ENCODE data around the gene IGFBP1.
"Not testable (repeated sequence)": the region's sequence is repeated elsewhere in the genome, so short reads cannot be mapped to it uniquely, and the experiment has no call there.

IGFBP1 gene

DNA sequence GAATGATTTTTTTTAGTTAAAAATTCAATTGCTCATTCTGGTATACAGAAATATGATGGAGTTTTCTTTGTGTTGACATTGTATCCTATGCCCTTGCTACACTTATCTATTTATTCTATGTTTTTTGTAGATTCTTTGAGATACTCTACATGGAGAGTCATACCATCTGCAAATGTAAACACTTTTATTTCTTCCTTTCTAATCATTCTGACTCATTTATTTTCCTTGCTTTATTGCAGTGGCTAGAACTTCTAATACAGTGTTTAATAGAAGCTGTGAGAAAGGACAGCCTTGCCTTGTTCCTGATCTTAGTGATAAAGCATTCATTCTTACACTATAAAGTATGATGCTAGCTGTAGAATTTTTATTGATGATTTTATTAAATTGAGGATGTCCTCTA, 42.7 kb downstream of the IGFBP1 start:
- TF ChIP-seq, protein P1, sequence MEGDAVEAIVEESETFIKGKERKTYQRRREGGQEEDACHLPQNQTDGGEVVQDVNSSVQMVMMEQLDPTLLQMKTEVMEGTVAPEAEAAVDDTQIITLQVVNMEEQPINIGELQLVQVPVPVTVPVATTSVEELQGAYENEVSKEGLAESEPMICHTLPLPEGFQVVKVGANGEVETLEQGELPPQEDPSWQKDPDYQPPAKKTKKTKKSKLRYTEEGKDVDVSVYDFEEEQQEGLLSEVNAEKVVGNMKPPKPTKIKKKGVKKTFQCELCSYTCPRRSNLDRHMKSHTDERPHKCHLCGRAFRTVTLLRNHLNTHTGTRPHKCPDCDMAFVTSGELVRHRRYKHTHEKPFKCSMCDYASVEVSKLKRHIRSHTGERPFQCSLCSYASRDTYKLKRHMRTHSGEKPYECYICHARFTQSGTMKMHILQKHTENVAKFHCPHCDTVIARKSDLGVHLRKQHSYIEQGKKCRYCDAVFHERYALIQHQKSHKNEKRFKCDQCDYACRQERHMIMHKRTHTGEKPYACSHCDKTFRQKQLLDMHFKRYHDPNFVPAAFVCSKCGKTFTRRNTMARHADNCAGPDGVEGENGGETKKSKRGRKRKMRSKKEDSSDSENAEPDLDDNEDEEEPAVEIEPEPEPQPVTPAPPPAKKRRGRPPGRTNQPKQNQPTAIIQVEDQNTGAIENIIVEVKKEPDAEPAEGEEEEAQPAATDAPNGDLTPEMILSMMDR (IDR thresholded peaks at IDR 0.05) = no peak
- no peak for TF ChIP-seq ZFX (IDR thresholded peaks at IDR 0.05; ENCODE audit: borderline replicate concordance)
- no peak overlapping the region for H3K27ac ChIP-seq

DNA sequence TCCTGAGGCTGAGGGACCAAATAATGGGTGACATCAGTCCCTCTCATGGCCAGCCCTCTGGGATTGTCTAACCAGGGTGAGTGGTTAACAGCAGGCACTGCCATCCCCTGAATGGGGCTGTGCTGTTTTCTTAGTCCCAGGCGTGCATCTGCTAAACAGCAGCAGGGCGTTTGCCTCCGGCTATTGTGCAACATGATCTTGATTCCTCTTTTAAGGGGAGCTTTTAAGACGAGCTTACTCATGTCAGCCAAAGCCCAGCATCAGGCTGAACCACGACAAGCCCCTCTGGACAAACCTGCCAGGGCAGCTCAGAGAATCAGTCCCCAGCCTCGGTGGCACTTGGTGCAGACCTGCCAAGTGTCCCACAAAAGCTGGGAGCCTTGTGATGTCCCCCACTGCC, 49.0 kb downstream of the IGFBP1 start:
- no peak for TF ChIP-seq ZFX (IDR thresholded peaks at IDR 0.05; ENCODE audit: borderline replicate concordance)
- TF ChIP-seq, protein P1 (IDR thresholded peaks at IDR 0.05) = no peak
- no peak overlapping the region for H3K27ac ChIP-seq

DNA sequence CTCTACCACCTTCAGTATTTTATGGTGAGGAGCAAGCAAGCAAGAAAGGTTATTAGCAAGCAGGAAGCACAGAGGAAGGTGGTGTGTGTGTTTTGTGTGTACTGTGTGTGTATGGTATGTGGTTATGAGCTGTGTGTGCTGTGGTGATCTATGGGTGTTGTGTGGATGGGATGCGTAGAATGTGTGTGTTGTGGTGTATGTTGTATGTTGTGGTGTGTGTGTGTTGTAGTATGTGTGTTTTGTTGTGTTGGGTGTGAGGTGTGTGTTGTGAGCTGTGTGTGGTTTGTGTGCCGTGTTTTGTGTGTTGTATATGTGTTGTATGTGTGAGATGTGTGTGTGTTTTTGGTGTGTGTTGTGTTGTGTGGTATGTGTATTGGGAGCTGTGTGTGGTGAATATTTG, 49.6 kb downstream of the IGFBP1 start:
- no peak overlapping the region for H3K27ac ChIP-seq
- no peak for TF ChIP-seq ZFX (IDR thresholded peaks at IDR 0.05; ENCODE audit: borderline replicate concordance)
- TF ChIP-seq, protein P1 (IDR thresholded peaks at IDR 0.05) = no peak

DNA sequence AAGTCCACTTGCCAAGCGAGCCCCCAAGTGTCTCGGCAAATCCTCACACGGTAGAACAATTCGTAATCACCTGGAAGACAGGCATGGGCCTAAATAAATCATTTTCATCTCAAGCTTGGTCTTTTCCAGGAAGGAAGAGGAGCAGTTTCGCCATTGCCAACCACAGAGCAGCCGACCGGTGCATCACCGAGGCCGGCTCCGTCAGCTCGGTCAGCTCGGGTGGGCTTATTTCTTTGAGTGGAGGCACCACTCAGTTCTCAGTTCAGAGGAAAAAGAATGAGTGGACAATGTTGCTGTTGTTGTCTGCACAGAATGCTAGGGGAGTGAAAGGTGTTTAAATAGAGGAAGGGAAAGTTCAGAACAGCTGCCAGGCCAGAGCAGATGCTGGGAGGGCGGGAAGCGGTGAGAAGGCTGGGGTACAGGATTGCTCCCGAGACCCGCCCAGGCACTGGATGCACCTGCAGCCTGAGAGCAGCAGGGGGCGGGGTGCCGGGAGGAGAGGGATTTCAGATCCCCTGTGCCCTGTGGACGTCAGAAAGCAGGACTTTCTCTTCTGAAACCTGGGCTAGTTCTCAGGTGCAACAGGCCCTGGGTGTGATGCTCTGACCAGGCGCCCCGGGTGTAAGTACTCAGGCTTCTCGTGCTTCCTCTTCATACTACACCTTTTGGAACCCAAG, 50.5 kb downstream of the IGFBP1 start:
- TF ChIP-seq, protein P1 (IDR thresholded peaks at IDR 0.05) = peak; percentile 36; the same call in 1 of the 2 replicates
- no peak for TF ChIP-seq ZFX (IDR thresholded peaks at IDR 0.05; ENCODE audit: borderline replicate concordance)

DNA sequence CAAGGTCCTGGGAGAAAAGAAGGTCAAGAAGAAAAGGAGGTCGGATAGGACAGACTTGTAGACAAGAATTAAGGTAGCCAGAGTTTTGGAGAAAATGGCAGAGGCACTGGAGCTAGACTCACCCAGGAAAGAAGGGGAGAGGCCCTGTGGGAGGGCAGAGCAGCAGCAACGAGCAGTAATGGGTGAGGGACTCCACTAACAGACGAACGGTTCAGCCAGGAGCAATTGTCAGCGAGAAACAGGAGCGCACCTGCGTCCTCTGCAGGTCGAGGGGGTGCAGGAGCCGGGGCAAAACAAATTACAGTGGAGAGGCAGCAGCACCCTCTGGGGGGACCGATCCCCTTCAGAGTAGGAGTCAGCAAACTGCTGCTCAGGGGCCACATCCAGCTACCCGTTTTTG, 51.3 kb downstream of the IGFBP1 start:
- TF ChIP-seq, protein P1 (IDR thresholded peaks at IDR 0.05) = no peak
- no peak for TF ChIP-seq ZFX (IDR thresholded peaks at IDR 0.05; ENCODE audit: borderline replicate concordance)
- H3K27ac ChIP-seq = no peak overlapping the region

More for the DNA sequence above, 50.5 kb downstream of the IGFBP1 start:
- H3K27ac ChIP-seq = no peak overlapping the region

DNA sequence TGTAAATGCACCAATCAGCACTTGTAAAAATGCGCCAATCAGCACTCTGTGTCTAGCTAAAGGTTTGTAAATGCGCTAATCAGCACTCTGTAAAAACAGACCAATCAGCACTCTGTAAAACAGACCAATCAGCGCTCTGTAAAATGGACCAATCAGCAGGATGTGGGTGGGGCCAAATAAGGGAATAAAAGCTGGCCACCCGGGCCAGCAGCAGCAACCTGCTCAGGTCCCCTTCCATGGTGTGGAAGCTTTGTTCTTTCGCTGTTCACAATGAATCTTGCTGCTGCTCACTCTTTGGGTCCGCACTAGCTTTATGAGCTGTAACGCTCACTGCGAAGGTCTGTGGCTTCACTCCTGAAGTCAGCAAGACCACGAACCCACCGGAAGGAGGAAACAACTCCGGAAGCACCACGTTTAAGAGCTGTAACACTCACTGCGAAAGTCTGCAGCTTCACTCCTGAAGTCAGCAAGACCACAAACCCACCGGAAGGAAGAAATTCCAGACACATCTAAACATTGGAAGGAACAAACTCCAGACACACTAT, 52.0 kb downstream of the IGFBP1 start:
- not testable (repeated sequence) for H3K27ac ChIP-seq

DNA sequence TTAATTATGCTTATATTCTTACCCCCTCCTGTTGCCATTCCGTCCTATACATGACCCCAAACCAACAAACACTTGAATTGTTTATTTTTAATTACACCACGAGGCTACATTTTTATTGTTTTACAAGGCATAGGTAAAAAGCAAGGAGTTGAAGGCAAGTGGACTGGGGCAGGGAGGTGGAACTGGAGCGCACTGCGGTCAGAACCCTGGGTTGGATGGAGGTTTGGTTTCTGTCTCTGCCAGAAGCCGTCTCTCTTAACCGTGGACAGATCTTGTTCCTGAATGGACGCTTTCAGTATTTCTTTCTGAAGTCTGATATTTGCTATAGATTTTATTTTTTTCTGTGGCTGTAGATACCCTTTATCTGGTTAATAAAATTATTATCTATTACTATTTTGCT, 52.7 kb downstream of the IGFBP1 start:
- no peak overlapping the region for H3K27ac ChIP-seq
- TF ChIP-seq ZFX (IDR thresholded peaks at IDR 0.05; ENCODE audit: borderline replicate concordance) = no peak
- TF ChIP-seq, protein P1 (IDR thresholded peaks at IDR 0.05) = no peak
